Endometrial microvascular endothelial cells (primary cell): ENCODE results near the gene CDKN2C. TPM values are rescaled to one million over a fixed set of nuclear protein-coding genes. Genes with fewer than 3 reads are reported as not detected.
"Not testable (repeated sequence)": the region's sequence is repeated elsewhere in the genome, so short reads cannot be mapped to it uniquely, and the experiment has no call there.

ENCODE experiments used
- in situ Hi-C: cut with HindIII; loops from 2 replicates; pipeline ENCODE4 v1.10.0; 2017; ENCODE audit warnings: low sequenced_read_pairs, low pct_unique_long_range_greater_than_20kb; ENCODE audit errors: inconsistent ontology term
- total RNA-seq: library from RNA; depleted of rRNA; stranded (reverse); fragments of >200 nt; gene quantifications from one replicate; pipeline ENCODE4 v1.2.3, GENCODE V29; 2015; ENCODE audit errors: inconsistent ontology term

CDKN2C gene
- total RNA-seq, result 17.1 TPM

GRCh38 chr1:50969611-50970508 is at the start of gene CDKN2C:
Gene CDKN2C (plus strand): TSS chr1:50970245. CDS start chr1:50970369, 124 bp downstream.
- in situ Hi-C loops, result no loop called here

- in situ Hi-C loops, result no loop called here
These were observed 49.6 kb upstream of the CDKN2C start for GRCh38 chr1:50920409-50920808.

- in situ Hi-C loops, result no loop called here
These were observed 49.0 kb upstream of the CDKN2C start for GRCh38 chr1:50921029-50921428.

GRCh38 chr1:50923564-50923963 is 46.5 kb upstream of the CDKN2C start:
- in situ Hi-C loops, result no loop called here

GRCh38 chr1:50929376-50929958 is 40.6 kb upstream of the CDKN2C start:
- in situ Hi-C loops, result no loop called here

GRCh38 chr1:50930193-50930592 is 39.9 kb upstream of the CDKN2C start:
- in situ Hi-C loops, result no loop called here

GRCh38 chr1:50930965-50931737 is 38.9 kb upstream of the CDKN2C start:
- in situ Hi-C loops, result no loop called here

- in situ Hi-C loops, result not testable (repeated sequence)
These were observed 38.0 kb upstream of the CDKN2C start for GRCh38 chr1:50932043-50932442.

GRCh38 chr1:50933770-50934169 is 36.3 kb upstream of the CDKN2C start:
- in situ Hi-C loops, result not testable (repeated sequence)

GRCh38 chr1:50934838-50935237 is 35.2 kb upstream of the CDKN2C start:
- in situ Hi-C loops, result no loop called here

GRCh38 chr1:50935276-50935675 is 34.8 kb upstream of the CDKN2C start:
- in situ Hi-C loops, result not testable (repeated sequence)

- in situ Hi-C loops, result no loop called here
These were observed 33.7 kb upstream of the CDKN2C start for GRCh38 chr1:50936321-50936720.

- in situ Hi-C loops, result no loop called here
These were observed 29.8 kb upstream of the CDKN2C start for GRCh38 chr1:50940291-50940690.

GRCh38 chr1:50942334-50942733 is 27.7 kb upstream of the CDKN2C start:
- in situ Hi-C loops, result no loop called here

GRCh38 chr1:50949286-50949982 is 20.6 kb upstream of the CDKN2C start:
- in situ Hi-C loops, result no loop called here

- in situ Hi-C loops, result no loop called here
These were observed 19.6 kb upstream of the CDKN2C start for GRCh38 chr1:50950396-50950795.

- in situ Hi-C loops, result not testable (repeated sequence)
These were observed 17.5 kb upstream of the CDKN2C start for GRCh38 chr1:50952566-50952965.

GRCh38 chr1:50955116-50955515 is 14.9 kb upstream of the CDKN2C start:
- in situ Hi-C loops, result no loop called here

GRCh38 chr1:50959303-50959912 is 10.6 kb upstream of the CDKN2C start:
- in situ Hi-C loops, result no loop called here
